SK-N-SH (cell line): ENCODE results near the gene AP1B1. TPM values are rescaled to one million over a fixed set of nuclear protein-coding genes. Genes with fewer than 3 reads are reported as not detected.

ENCODE experiments used
- CTCF ChIA-PET: fragments of 300-600, 350-600 bp; formaldehyde crosslinking; extraction: SDS; loops from one replicate; lab custom pipeline; 2021; lab: Yijun Ruan, JAX
- POLR2A ChIA-PET: fragments of 350-600 bp; sonication (Branson Sonifier 250); formaldehyde crosslinking; extraction: SDS; loops from one replicate; lab custom pipeline; 2020; ENCODE audit warnings: antibody characterized with exemption, inconsistent platforms; lab: Yijun Ruan, JAX
- DNase-seq: peaks from one replicate; pipeline ENCODE4 v3.0.0; 2012
- H2AFZ ChIP-seq: fragments of 200-600 bp; sonication (generic); 2 replicates; pipeline ENCODE4 v1.8.1; 2016; ENCODE audit warnings: antibody characterized with exemption, mild to moderate bottlenecking, low read depth
- H3F3A ChIP-seq: fragments of 200-600 bp; sonication (generic); replicated peaks from 2 replicates; pipeline ENCODE3; 2016; ENCODE audit warnings: antibody characterized with exemption, mild to moderate bottlenecking; ENCODE audit not compliant: insufficient read depth
- H3K27ac ChIP-seq, 2 experiments: fragments of 200-500 bp in 1 of 2; fragments of 200-600 bp in 1 of 2; sonication (Bioruptor generic) in 1 of 2; sonication (generic), shearing (Covaris generic) in 1 of 2; 2 replicates each; pipeline versions ENCODE4 v1.5.1 to v1.6.1; 2014 to 2016; ENCODE audit warnings: low read depth in 2 of 2, inconsistent platforms in 1 of 2, low read length in 1 of 2, mild to moderate bottlenecking in 1 of 2, mixed read lengths in 1 of 2
- H3K27me3 ChIP-seq: fragments of 200-600 bp; sonication (generic), shearing (Covaris generic); 2 replicates; pipeline ENCODE4 v1.6.1; 2016; ENCODE audit warnings: mixed run types; ENCODE audit not compliant: insufficient read depth
- H3K36me3 ChIP-seq, 2 experiments: fragments of 200-500 bp in 1 of 2; fragments of 200-600 bp in 1 of 2; sonication (Bioruptor generic) in 1 of 2; sonication (generic) in 1 of 2; replicated peaks in 1 of 2; 2 replicates each; pipeline versions ENCODE3 to v1.5.1; 2014 to 2016; ENCODE audit warnings: low read length in 1 of 2, mild to moderate bottlenecking in 1 of 2; ENCODE audit not compliant: insufficient read depth in 2 of 2, control insufficient read depth in 1 of 2
- H3K4me1 ChIP-seq, 2 experiments: fragments of 200-500 bp in 1 of 2; fragments of 200-600 bp in 1 of 2; sonication (Bioruptor generic) in 1 of 2; sonication (generic), shearing (Covaris generic) in 1 of 2; 2 replicates each; pipeline versions ENCODE4 v1.5.1 to v1.6.1; 2014 to 2016; ENCODE audit warnings: low read depth in 1 of 2, low read length in 1 of 2, mixed run types in 1 of 2; ENCODE audit not compliant: insufficient read depth in 2 of 2, control insufficient read depth in 1 of 2
- H3K4me2 ChIP-seq: fragments of 200-600 bp; sonication (generic), shearing (Covaris generic); 2 replicates; pipeline ENCODE4 v1.6.1; 2017; ENCODE audit warnings: mixed run types
- H3K4me3 ChIP-seq, 2 experiments: fragments of 200-500 bp in 1 of 2; fragments of 200-600 bp in 1 of 2; sonication (Bioruptor generic) in 1 of 2; sonication (generic), shearing (Covaris generic) in 1 of 2; 2 replicates each; pipeline versions ENCODE4 v1.5.1 to v1.8.1; 2014 to 2016; ENCODE audit warnings: low read depth in 2 of 2, inconsistent platforms in 1 of 2, low read length in 1 of 2, mild to moderate bottlenecking in 1 of 2, mixed read lengths in 1 of 2, moderate library complexity in 1 of 2
- H3K79me2 ChIP-seq: fragments of 200-600 bp; sonication (generic); 2 replicates; pipeline ENCODE4 v1.8.1; 2017; ENCODE audit warnings: mild to moderate bottlenecking; ENCODE audit not compliant: insufficient read depth
- H3K9ac ChIP-seq: fragments of 200-600 bp; sonication (generic); 2 replicates; pipeline ENCODE4 v1.6.1; 2017; ENCODE audit warnings: mixed run types
- H3K9me2 ChIP-seq: fragments of 200-600 bp; sonication (generic); 2 replicates; pipeline ENCODE4 v1.6.1; 2017; ENCODE audit warnings: mixed run types
- H3K9me3 ChIP-seq: fragments of 200-600 bp; sonication (generic); 2 replicates; pipeline ENCODE4 v1.6.1; 2017; ENCODE audit warnings: mixed run types, mild to moderate bottlenecking, moderate library complexity
- H4K20me1 ChIP-seq: fragments of 200-600 bp; sonication (generic); 2 replicates; pipeline ENCODE4 v1.6.1; 2017; ENCODE audit warnings: mild to moderate bottlenecking, mixed run types; ENCODE audit not compliant: insufficient read depth
- ELF1 ChIP-seq: IDR thresholded peaks from 2 replicates; pipeline ENCODE4 v1.4.0; 2012
- EP300 ChIP-seq, 2 experiments: IDR thresholded peaks; 2 replicates each; pipeline versions ENCODE4 v1.4.0 to v1.6.1; 2012; ENCODE audit warnings: borderline replicate concordance in 1 of 2, low read depth in 1 of 2, low read length in 1 of 2
- EZH2phosphoT487 ChIP-seq: fragments of 200-600 bp; sonication (generic); IDR thresholded peaks from 2 replicates; pipeline ENCODE4 v1.6.1; 2017; ENCODE audit warnings: low read depth, mixed run types, mild to moderate bottlenecking, antibody characterized with exemption, moderate library complexity, borderline replicate concordance
- FOXJ3 ChIP-seq: sonication (generic); formaldehyde crosslinking; IDR thresholded peaks from 2 replicates; pipeline ENCODE4 v1.5.1; 2020; ENCODE audit warnings: mild to moderate bottlenecking, missing genetic modification reagents
- FOXM1 ChIP-seq: IDR thresholded peaks from 2 replicates; pipeline ENCODE4 v1.4.0; 2012; ENCODE audit warnings: low read depth, mild to moderate bottlenecking
- GABPA ChIP-seq: IDR thresholded peaks from 2 replicates; pipeline ENCODE4 v1.4.0; 2012; ENCODE audit warnings: low read depth, mild to moderate bottlenecking
- GATA2 ChIP-seq: sonication (generic); formaldehyde crosslinking; IDR thresholded peaks from 2 replicates; pipeline ENCODE4 v1.5.0; 2020; ENCODE audit warnings: mild to moderate bottlenecking, missing genetic modification reagents
- JUND ChIP-seq: IDR thresholded peaks from 2 replicates; pipeline ENCODE4 v1.4.0; 2012
- MEF2A ChIP-seq: IDR thresholded peaks from 2 replicates; pipeline ENCODE4 v1.4.0; 2012; ENCODE audit warnings: low read depth, borderline replicate concordance
- MXI1 ChIP-seq: IDR thresholded peaks from 2 replicates; pipeline ENCODE4 v1.6.1; 2012; ENCODE audit warnings: mild to moderate bottlenecking, low read depth, low read length, improper control_type of control experiment
- NFIC ChIP-seq: IDR thresholded peaks from 2 replicates; pipeline ENCODE4 v1.4.0; 2012; ENCODE audit warnings: borderline replicate concordance
- TAF1 ChIP-seq: IDR thresholded peaks from 2 replicates; pipeline ENCODE4 v1.6.1; 2012; ENCODE audit warnings: low read depth, mild to moderate bottlenecking, low read length, moderate library complexity, borderline replicate concordance
- TCF12 ChIP-seq: IDR thresholded peaks from 2 replicates; pipeline ENCODE4 v1.4.0; 2012
- TEAD4 ChIP-seq: IDR thresholded peaks from 2 replicates; pipeline ENCODE4 v1.4.0; 2012; ENCODE audit warnings: mild to moderate bottlenecking, borderline replicate concordance; ENCODE audit not compliant: insufficient read depth
- WGBS: methylation state at CpG from one replicate; pipeline ENCODE4 v1.1.6; 2017; ENCODE audit warnings: low lambda C conversion rate; 5-methylcytosine and 5-hydroxymethylcytosine counted together
- polyA plus RNA-seq, 3 experiments: library from polyadenylated mRNA; depleted of rRNA; stranded (reverse); fragments of >200 nt; gene quantifications; 2 replicates each; pipeline ENCODE4 v1.2.3, GENCODE V29; 2012
- TF ChIP-seq, protein P1 (sequence below): IDR thresholded peaks from 2 replicates; pipeline ENCODE4 v1.6.1; 2012; ENCODE audit warnings: mild to moderate bottlenecking, low read depth, low read length, moderate library complexity
- TF ChIP-seq, protein P2 (sequence below): fragments of 200-600 bp; sonication (generic); IDR thresholded peaks from 2 replicates; pipeline ENCODE4 v1.6.1; 2017; ENCODE audit warnings: antibody characterized with exemption, mild to moderate bottlenecking, moderate library complexity
- TF ChIP-seq, protein P3 (sequence below): IDR thresholded peaks from 2 replicates; pipeline ENCODE4 v1.4.0; 2012; ENCODE audit warnings: low read depth
- TF ChIP-seq, protein P4 (sequence below): IDR thresholded peaks from 2 replicates; pipeline ENCODE4 v1.4.0; 2012; ENCODE audit warnings: low read depth, borderline replicate concordance

The AP1B1 gene
- polyA plus RNA-seq, 1 of the 3 experiments (the other 2 are of a cell fraction): 51.9 TPM

DNA sequence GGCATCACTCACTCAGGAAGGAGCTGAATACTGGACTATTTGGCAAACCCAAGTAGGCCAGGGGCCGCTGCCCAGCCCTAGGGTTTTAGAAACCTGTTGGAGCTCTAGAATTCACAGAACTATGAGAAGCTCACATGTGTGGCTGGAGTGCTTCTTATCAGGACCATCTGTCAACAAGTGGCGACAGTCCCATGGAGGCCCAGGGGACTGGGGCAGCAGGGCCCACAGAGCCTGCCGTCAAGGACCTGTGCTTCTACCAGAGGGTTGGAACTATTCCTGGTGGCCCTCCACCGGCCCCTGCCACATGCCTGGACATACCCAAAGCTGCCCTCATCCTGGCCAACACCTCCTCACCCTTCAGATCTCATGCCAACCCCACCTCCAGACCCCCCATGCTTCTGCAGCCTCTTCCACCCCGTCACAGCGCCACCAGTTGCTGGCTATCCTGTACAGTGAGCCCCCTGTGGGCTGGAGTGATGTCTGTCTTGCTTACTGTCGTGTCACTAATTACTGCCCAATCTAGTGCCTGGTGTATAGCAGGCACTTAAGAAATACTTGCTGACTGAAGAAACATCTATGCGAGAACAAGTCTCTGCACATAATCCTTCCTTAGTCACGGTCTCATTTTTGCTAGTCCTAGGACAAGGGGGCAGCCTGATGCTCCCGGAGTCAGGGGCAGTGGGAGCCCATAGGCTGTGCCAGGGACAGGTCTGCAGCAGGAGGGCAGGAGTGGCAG is 45.6 kb downstream of the AP1B1 start:
- Histone ChIP-seq H3K9me2 (no peaks in the 10 kb centered on the region), H3K4me3 (no peak overlapping the region), H3K36me3 (peaks cover 22 to 62% of the 10 kb centered on the region in 2 experiments), H3K27ac (peak overlapping the region; percentile 89 to 95), H2AFZ (no peak overlapping the region), H3F3A (peaks cover 26% of the 10 kb centered on the region), H4K20me1 (no peaks in the 10 kb centered on the region), H3K4me1 (peaks cover 20 to 56% of the 10 kb centered on the region in 2 experiments), H3K9me3 (no peaks in the 10 kb centered on the region), H3K9ac (no peak overlapping the region), H3K4me2 (peak overlapping the region; percentile 56; the same call in 1 of the 2 replicates), H3K79me2 (no peaks in the 10 kb centered on the region), H3K27me3 (no peaks in the 10 kb centered on the region)
- peak; percentile 69 for DNase-seq
- POLR2A ChIA-PET: interaction anchor here (0.7 to 1.1 kb wide), 2 partner anchors 8 to 138 kb away, joined by 3 read pairs; no protein-coding TSS in a partner anchor
- 85% methylated on average over 8 of the region's 10 CpGs for WGBS
- CTCF ChIA-PET: interaction anchor here (0.7 to 1.7 kb wide), 14 partner anchors 8 to 97 kb away, joined by 3 to 9 read pairs (median 4); partner anchors contain the start of gene GAS2L1
- TF ChIP-seq EP300 (IDR thresholded peaks at IDR 0.05; ENCODE audit: borderline replicate concordance in 1 of 2, low read depth in 1 of 2, low read length in 1 of 2): 0 out of 4 replicates have a peak, but pooled peaks of 1 of the 2 experiments have one; percentile 36
- no peak for TF ChIP-seq FOXM1
- peak; percentile 58 for TF ChIP-seq GATA2 (CRISPR knock-in tag)
- 0 out of 2 replicates have a peak, but pooled peaks have one; percentile 31 for TF ChIP-seq MXI1

DNA sequence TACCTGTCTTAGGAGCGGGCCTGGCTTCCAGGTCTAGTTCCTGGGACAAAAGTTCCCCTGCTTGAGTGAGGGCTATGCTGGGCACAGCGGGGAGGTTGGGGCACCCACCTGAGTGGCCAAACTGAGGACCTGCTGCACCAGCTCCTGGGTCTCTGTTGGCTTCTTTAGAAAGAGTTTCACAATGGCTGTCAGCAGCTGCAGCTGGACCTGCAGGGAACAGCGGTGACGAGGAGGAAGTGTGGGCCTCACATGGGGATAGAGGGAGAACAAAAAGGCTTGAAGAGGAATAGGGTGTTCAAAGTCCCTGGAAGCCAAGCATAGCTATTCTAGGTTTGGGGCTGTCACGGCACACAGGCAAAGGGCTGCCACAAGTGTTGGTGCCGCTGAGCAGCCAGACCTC is 46.2 kb downstream of the AP1B1 start:
- H2AFZ ChIP-seq: no peak overlapping the region
- H3K4me3 ChIP-seq: no peak overlapping the region
- no peak for DNase-seq
- no peaks in the 10 kb centered on the region for H3K27me3 ChIP-seq
- H3K4me1 ChIP-seq: peaks cover 20 to 54% of the 10 kb centered on the region in 2 experiments
- POLR2A ChIA-PET: no interaction called here
- H3F3A ChIP-seq: peaks cover 26% of the 10 kb centered on the region
- no peaks in the 10 kb centered on the region for H3K9me3 ChIP-seq
- no peak overlapping the region for H3K9ac ChIP-seq
- CTCF ChIA-PET: interaction anchor here (0.7 to 1.7 kb wide), 7 partner anchors 14 to 97 kb away, joined by 3 to 9 read pairs (median 3); no protein-coding TSS in a partner anchor
- no peaks in the 10 kb centered on the region for H4K20me1 ChIP-seq
- peaks cover 21 to 62% of the 10 kb centered on the region in 2 experiments for H3K36me3 ChIP-seq
- H3K4me2 ChIP-seq: no peak overlapping the region
- H3K79me2 ChIP-seq: no peaks in the 10 kb centered on the region
- WGBS: 94% methylated on average over 6 of the region's 6 CpGs
- H3K9me2 ChIP-seq: no peaks in the 10 kb centered on the region
- peak overlapping the region in 1 of 2 experiments; percentile 95; a peak in 2 of 4 replicates for H3K27ac ChIP-seq
- TF ChIP-seq, protein P1, sequence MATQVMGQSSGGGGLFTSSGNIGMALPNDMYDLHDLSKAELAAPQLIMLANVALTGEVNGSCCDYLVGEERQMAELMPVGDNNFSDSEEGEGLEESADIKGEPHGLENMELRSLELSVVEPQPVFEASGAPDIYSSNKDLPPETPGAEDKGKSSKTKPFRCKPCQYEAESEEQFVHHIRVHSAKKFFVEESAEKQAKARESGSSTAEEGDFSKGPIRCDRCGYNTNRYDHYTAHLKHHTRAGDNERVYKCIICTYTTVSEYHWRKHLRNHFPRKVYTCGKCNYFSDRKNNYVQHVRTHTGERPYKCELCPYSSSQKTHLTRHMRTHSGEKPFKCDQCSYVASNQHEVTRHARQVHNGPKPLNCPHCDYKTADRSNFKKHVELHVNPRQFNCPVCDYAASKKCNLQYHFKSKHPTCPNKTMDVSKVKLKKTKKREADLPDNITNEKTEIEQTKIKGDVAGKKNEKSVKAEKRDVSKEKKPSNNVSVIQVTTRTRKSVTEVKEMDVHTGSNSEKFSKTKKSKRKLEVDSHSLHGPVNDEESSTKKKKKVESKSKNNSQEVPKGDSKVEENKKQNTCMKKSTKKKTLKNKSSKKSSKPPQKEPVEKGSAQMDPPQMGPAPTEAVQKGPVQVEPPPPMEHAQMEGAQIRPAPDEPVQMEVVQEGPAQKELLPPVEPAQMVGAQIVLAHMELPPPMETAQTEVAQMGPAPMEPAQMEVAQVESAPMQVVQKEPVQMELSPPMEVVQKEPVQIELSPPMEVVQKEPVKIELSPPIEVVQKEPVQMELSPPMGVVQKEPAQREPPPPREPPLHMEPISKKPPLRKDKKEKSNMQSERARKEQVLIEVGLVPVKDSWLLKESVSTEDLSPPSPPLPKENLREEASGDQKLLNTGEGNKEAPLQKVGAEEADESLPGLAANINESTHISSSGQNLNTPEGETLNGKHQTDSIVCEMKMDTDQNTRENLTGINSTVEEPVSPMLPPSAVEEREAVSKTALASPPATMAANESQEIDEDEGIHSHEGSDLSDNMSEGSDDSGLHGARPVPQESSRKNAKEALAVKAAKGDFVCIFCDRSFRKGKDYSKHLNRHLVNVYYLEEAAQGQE: no peak
- TF ChIP-seq, protein P2, sequence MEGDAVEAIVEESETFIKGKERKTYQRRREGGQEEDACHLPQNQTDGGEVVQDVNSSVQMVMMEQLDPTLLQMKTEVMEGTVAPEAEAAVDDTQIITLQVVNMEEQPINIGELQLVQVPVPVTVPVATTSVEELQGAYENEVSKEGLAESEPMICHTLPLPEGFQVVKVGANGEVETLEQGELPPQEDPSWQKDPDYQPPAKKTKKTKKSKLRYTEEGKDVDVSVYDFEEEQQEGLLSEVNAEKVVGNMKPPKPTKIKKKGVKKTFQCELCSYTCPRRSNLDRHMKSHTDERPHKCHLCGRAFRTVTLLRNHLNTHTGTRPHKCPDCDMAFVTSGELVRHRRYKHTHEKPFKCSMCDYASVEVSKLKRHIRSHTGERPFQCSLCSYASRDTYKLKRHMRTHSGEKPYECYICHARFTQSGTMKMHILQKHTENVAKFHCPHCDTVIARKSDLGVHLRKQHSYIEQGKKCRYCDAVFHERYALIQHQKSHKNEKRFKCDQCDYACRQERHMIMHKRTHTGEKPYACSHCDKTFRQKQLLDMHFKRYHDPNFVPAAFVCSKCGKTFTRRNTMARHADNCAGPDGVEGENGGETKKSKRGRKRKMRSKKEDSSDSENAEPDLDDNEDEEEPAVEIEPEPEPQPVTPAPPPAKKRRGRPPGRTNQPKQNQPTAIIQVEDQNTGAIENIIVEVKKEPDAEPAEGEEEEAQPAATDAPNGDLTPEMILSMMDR: no peak
- TF ChIP-seq MEF2A (no peak), TCF12 (no peak), GABPA (no peak), JUND (no peak), ELF1 (no peak), FOXJ3 (CRISPR knock-in tag) (no peak), NFIC (no peak), TEAD4 (no peak), TAF1 (no peak), EZH2phosphoT487 (no peak)
- TF ChIP-seq, protein P3, sequence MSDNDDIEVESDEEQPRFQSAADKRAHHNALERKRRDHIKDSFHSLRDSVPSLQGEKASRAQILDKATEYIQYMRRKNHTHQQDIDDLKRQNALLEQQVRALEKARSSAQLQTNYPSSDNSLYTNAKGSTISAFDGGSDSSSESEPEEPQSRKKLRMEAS: no peak
- TF ChIP-seq, protein P4, sequence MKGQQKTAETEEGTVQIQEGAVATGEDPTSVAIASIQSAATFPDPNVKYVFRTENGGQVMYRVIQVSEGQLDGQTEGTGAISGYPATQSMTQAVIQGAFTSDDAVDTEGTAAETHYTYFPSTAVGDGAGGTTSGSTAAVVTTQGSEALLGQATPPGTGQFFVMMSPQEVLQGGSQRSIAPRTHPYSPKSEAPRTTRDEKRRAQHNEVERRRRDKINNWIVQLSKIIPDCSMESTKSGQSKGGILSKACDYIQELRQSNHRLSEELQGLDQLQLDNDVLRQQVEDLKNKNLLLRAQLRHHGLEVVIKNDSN: no peak
